ENCODE data around the gene RUVBL1. TPM values are rescaled to one million over a fixed set of nuclear protein-coding genes. Genes with fewer than 3 reads are reported as not detected.

Gene RUVBL1
- total RNA-seq, 2 donors from 2014 or later: 11.9 to 16.3 TPM

DNA sequence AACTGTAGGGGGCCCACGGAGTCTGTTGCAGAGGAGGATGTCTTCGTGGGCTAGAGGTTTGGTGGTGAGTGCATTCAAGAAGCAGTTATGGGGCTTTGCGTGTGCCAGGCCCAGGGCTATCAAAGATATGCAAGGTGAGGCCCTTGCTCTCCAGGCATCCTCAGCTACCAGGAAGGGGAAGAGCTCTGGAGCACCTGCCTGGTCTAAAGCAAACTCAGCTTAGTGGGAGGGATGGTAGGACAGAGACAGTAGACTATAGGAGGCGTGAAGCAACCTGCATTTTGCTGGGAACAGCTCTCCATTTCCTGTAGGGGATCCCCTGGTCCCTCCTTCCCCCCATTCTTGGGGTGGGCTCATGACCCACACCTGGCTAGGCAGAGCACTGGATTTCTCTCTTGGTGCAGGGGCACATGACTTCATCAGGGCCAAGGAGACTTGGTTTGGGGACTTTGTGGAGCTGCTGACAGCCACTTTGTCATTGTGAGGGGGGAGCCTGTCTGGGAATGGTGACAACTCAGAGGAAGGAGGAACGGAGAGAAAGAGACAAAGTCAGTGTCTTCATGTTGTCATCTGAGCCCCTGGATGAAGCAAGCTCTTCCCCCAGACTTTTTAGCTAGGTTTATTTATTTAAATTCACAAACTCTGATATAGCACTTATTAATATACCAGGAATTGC, 21.0 kb upstream of the RUVBL1 start:
- ATAC-seq (no peak), DNase-seq (no peak)
- intact Hi-C loops (cut with DNase I, micrococcal nuclease): no loop called here

DNA sequence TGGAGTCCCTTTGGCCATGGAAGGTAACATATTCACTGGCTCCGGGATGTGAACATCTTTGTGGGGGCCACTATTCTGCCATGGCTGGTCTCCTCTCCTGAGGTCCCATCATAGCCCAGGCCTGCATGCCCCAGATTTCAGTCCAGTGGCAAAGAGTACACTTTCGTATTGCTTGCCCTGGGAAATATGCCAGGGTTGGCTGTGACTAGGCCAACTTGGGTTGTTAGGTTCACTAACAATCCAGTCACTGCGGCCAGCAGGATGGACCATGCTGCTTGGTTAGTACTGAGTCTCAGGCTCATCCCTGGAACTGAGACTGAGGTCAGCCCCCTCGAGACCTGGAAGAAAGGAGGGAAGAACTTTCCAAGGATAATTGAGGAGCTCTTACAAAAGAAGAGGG, 19.9 kb upstream of the RUVBL1 start:
- no peak for ATAC-seq
- intact Hi-C loops (cut with DNase I, micrococcal nuclease): no loop called here
- no peak for DNase-seq

DNA sequence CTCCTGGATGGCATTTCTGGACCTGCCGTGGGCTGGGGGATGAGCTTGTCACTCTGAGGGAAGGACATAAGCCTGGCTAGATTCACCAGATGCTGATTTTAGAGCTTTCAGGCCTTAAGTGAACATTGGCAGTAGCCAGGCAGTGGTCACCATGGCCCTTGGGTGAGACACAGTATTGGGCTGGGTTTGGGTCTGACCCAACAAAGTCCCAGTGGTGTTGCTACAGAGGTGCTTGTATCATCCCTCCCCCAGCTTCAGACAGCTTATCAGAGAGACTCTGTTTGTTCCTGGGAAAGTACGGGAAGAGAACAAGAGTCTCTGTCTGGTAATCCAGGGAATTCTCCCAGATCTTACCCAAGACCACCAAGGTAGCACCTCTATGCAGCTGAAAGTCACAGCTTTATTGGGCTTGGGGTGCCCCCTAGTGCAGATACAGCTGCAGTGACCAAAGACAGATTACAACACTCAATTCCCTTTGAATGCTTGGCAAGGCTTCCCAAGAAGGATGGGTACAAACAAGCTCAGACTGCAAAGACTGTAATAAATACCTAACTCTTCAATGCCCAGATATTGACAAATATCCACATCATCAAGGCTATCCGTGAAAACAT, 9.8 kb upstream of the RUVBL1 start:
- intact Hi-C loops (cut with DNase I, micrococcal nuclease): no loop called here
- DNase-seq (peak in 1 of 2 donors; percentile 35), ATAC-seq (peak; percentile 71)

DNA sequence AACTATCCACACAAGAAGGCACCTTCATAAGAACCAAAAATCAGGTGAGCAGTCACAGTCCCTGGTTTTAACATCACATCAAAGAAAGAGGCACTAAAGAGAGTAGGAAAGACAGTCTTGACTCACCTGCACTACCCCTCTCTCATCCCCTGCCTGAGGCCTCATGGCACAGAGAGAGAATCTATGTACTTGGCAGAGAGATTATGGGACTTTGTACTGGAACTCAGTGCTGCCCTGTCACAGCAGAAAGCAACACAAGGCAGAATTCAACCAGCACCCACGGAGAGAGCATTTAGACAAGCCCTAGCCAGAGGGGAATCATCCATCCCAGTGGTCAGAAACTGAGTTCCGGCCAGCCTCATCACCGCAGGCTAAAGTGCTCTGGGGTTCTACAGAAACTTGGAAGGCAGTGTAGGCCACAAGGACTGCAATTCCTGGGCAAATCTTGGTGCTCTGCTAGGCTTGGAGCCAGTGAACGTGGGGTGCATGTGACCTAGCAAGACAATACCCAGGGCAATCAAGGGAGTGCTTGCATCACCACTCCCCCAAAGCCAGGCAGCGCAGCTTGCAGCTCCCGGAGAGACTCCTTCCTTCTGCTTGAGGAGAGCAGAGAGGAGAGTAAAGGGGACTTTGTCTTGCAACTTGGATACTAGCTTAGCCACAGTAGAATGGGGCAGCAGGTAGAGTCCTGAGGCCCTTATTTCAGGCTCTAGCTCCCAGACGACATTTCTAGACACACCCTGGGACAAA, 8.5 kb upstream of the RUVBL1 start:
- ATAC-seq (no peak), DNase-seq (no peak)
- intact Hi-C loops (cut with DNase I, micrococcal nuclease): no loop called here

DNA sequence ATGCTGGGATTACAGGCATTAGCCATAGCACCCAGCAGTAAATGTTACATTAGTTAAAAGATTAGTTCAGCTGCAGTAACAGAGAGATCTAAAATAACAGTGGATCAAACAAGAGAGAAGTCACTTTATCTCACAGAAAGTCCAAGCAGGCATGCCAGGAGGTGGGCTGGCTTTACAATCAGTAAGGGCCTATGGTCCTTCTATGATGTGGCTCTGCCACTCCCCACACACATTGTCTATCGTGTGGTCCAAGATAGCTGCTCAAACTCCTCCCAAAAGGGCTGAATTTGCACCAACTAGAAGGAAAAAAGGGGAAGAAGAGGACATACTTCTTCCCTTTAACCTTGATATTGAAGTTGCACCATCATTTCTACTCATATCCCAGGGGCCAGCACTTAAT, 4.6 kb upstream of the RUVBL1 start:
- ATAC-seq: no peak
- DNase-seq: no peak
- intact Hi-C loops (cut with DNase I, micrococcal nuclease): no loop called here

DNA sequence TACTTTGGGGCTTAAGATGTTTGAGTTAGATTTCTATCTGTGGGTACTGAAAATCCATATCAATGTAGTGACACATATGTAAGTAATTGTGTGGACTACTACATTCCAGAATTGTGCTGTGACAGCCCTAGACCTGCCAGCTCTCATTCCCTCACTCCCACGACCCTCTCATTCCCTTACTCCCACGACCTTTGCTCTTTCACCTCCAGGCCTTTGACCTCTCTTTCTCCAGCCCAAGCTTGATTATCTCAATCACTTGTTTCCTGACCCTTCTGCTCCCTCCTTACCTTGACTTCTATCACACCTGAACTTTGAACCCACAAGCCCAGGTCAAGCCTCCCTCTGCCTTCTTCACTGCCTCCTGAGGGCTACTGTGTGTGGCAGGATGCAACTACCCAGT, 3.6 kb upstream of the RUVBL1 start:
- DNase-seq (no peak), ATAC-seq (no peak)
- intact Hi-C loops (cut with DNase I, micrococcal nuclease): no loop called here

DNA sequence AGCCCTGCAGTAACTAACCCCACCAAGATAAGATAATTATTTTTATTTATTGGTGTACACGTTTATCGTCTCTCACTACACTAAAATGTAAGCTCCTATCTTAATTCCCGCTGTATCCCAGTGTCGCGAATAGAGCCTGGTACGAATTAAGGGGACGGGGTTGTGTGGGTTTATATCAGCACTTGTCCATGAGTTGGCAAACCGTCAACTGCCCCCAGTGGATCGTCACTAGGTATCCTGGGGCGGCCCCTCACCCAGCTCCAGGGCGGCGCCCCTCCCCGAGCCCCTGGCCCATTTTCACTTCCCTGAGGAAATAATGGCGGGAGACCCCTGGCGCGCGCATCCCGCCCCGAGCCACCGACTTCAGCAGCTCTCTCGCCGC, 465 bp downstream of the RUVBL1 start:
- intact Hi-C loops (cut with DNase I, micrococcal nuclease): no loop called here
- ATAC-seq (no peak), DNase-seq (peak in 1 of 2 donors; percentile 31)

DNA sequence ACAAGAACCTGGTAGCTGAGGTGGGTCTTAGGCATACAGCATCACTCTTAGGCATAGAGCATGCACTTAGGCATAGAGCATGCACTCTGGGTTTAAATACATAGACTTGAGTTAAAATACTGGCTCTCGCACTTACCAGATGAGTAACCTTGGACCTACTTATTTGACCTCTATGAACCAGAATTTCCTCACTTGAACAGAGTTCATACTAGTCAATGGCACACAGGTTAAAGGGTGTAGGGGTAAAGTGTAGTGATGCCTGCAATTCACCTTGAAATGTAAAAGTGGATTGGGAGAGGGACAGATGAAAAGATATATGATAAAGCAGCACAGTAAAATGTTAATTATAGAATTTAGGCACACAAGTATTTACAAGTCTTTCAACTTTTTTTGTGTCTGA, 1.6 kb downstream of the RUVBL1 start:
- intact Hi-C loops (cut with DNase I, micrococcal nuclease): no loop called here
- DNase-seq (no peak), ATAC-seq (no peak)

DNA sequence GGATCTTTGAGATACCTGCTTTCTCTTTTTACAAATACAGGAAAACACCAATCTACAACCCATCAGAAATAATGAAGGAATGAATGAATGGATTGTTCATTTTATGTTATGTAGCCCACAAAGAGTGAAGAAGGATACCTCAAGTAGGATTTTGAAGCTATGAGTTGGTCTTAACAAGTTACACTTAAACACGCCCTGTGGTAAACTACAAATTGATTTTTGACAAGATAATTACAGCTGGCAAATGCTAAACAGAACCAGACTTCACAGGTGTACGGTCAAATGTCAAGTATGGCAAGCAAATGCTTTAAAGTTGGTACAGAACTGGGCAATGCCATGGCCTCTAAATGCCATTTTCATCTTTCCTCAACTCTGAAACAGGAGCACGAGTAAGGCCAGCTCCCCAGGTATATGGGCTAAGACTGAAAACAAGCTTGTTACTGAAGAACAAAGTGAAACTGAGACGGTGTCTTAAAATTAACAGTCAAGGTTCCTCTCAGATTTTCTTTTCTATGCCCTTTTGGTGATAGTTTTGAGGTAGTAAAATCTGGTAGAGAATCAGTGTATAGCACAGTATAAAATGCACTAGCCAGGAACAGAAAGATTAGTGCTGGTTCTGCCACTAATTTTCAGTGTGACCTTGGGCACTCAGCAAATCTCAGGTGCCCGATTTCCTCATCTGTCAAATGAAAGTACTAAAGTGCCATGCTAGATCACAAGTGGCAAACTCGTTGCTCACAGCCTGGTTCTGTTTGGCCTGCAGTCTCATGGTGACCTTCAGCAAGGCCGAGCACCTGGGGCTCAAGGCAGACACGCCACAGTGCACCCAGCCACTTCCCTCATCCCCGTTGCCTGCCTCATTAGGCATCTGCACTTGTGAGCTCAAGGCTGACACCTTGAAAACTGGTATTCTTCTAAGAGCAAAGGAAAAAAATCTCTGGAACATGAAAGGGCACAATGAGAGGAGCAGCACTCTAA, 9.5 kb downstream of the RUVBL1 start:
- DNase-seq: no peak
- ATAC-seq: no peak
- intact Hi-C loops (cut with DNase I, micrococcal nuclease): no loop called here

DNA sequence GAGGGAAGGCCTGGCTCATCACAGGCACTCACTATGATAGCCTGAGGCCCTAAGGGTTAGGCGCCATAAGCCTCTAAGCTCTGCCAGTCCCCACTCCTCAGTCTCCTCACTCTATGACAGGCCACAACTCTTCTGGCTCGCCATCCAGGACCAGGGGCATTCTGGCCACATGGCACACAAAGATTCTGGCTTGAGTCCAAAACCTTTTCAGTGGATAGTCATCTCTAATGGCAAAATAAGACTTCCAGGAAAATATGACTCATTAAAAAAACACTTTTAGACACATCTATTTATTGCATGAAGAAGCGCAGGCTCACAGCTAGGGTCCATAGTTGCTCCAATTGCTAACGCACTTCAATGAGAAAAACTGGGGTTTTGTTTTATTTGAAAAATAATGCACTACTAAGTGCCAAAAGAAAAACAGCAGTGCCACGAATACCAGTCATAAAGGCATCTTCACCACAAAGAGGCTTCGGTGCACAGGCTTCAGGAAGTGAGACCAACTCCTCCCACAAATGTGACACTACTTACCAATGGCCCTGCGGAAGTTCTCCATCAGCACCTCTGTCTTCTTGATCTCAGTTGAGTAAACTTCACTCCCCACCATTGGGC, 11.1 kb downstream of the RUVBL1 start:
- DNase-seq: no peak
- intact Hi-C loops (cut with DNase I, micrococcal nuclease): no loop called here
- no peak for ATAC-seq

DNA sequence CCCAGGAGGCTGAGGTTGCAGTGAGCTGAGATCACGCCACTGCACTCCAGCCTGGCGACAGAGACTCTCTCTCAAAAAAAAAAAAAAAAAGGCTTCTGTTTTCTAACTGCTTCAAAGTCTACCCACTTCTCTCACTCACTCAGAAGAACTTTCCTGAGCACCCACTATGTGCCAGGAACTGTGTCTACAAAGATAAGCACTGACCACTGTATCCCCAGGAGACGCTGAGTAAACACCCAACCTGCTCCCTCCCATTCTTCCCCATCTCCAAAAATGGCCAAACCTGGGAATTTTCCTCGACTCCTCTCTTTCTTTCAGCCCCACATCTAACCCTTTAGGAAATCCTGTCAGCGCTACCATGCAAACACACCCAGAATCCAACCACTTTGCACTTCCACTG, 12.5 kb downstream of the RUVBL1 start:
- ATAC-seq: no peak

DNA sequence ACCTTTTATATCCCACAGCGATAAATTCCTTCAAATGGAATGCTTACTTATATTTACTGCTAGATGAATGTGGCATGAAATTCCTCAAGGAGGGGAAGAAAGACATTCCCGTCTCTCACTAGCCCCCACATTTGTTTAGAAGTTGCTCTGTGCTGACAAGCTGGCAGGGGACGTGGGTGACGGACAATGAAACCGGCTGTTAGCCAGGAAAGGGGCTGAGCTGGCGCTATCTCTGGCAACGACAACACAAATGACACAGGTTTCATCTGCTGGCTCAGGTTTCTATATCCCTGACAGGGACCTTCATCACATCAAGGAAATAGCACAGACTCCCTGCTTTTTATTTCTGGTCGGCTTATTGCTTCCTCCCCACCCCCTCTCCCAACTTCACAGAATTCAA, 15.8 kb downstream of the RUVBL1 start:
- ATAC-seq: no peak
- no peak for DNase-seq
- intact Hi-C loops (cut with DNase I, micrococcal nuclease): no loop called here

More for the DNA sequence above, 12.5 kb downstream of the RUVBL1 start:
- intact Hi-C loops (cut with DNase I, micrococcal nuclease): no loop called here
- no peak for DNase-seq

DNA sequence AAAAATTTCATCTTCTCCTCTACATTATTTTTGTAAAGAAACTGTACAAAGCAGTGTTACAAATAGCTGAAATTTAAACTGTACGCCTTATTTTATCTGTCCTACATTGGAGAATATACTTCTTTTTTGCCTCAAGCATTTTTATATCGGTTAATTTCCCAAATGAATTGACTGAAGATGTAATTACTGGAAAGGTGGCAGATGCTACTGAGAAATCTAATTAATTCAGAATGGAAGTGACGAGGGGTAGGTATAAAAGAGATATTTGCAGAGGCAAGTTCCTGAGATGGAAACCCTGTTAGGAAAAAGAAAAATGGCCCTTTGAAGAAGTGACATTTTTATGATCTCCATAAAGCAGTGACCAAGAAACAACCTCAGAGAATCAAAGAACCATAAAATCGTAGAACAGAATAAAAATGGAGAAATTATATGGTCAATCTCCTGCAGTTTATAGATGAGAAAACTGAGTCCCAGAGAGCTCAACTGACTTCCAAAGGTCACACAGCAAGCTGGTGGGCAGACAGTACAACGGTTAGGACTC, 20.4 kb downstream of the RUVBL1 start:
- intact Hi-C loops (cut with DNase I, micrococcal nuclease): no loop called here
- DNase-seq (no peak), ATAC-seq (no peak)

DNA sequence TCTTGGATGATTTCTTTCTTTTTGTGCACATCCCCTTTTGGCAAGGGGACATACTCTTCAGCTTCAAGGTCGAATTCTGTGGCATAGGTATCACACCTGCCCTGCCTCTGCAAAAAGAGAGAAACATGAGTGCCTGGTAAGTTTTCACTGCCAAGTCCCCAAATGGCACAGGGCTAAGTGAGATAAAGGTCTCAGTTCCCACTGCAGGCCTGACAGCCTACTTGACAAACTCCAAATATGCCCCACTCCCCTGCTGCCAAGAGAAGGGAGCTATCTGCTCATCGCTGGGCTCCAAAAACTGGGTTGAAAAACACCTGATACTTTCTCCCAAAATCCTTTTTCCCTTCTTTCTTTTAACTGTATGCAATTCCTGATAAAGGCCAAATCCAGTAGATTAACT, 23.0 kb downstream of the RUVBL1 start:
- intact Hi-C loops (cut with DNase I, micrococcal nuclease): no loop called here
- DNase-seq (no peak), ATAC-seq (no peak)

DNA sequence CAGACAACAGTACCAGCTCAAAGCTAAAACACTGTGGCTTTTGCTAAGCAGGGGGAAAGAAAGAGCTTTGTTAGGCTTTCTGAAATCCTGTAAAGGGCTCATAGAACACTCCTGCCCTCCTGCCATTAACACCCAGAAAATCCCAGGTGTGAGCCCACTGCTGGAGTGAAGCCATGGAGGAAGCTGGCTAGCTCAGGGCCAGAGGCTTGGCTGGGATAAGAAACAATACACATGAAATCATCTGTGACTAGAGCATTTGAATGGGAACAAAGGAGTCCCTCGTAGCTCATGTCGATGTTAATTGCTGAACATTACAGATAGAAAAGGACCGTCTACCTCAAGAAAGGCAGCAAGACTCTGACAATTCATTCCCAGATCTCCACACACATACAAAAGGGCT, 23.5 kb downstream of the RUVBL1 start:
- intact Hi-C loops (cut with DNase I, micrococcal nuclease): no loop called here
- DNase-seq: no peak
- no peak for ATAC-seq

DNA sequence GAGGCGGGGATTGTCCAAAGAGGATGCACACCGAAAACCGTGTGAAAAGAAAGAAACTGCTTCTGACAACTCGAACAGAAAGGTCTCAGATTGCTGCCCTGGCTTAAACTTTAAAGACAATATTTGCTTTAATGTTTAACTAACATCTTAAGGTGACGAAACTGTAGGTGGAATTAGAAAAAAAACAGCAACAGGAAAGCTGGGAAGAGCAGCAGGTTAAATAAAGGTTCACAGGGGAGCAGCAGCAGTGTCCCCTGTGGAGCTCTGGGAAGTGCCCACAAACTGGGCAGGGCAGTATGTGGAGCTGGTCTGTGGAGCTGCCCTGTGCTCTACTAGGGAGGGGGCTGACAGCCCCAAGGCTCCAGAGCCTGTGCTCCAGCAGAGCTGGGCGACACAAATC, 25.4 kb downstream of the RUVBL1 start:
- ATAC-seq (peak; percentile 54), DNase-seq (no peak)
- intact Hi-C loops (cut with DNase I, micrococcal nuclease): loop anchor here in 1 of 2 donors (10.0 kb wide), 1 partner anchor 397 kb away; the partner anchor contains the start of gene GATA2

DNA sequence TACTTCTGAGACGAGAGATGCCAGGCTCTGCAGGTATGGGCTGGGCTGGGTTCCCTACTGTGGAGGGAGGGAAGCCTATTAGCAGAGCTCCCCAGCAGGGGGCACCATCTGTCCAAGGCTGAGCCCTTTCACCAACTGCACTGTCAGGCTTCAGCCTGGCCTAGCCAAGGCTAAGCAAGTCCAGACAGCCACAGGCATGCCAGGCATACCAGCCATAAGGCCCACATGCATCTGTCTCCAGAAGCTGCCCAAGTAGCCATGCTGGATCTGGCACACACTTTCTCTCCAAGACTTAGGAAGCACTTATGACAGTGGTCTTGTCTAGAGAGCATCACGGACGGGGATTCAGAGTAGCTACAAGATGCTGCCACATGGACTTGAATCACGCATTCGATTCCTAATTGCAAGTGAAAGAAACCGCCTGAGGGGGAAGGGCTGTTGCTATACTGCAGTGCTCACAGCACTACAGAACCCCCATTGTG, 28.3 kb downstream of the RUVBL1 start:
- DNase-seq: peak; percentile 68 to 91
- ATAC-seq: peak; percentile 97
- intact Hi-C loops (cut with DNase I, micrococcal nuclease): loop anchor here in 1 of 2 donors (10.0 kb wide), 1 partner anchor 400 kb away; the partner anchor contains the start of gene GATA2
